Right lobe of liver (tissue), 4 donors: ENCODE measurements around the gene ZNF761.
"Not testable (repeated sequence)": the region's sequence is repeated elsewhere in the genome, so short reads cannot be mapped to it uniquely, and the experiment has no call there.

Experiments used
- POLR2A ChIP-seq: fragments of 450-650 bp; IDR thresholded peaks from one replicate; pipeline ENCODE4 v1.6.1; 2017; ENCODE audit warnings: antibody characterized with exemption, mild to moderate bottlenecking
- TF ChIP-seq, protein P1 (sequence below), 4 donors: fragments of 200-600 bp in 3 of 4; fragments of 450-650 bp in 1 of 4; IDR thresholded peaks; one replicate each; pipeline versions ENCODE4 v1.5.1 to v1.8.0; 2016 to 2022; ENCODE audit warnings: antibody characterized with exemption in 4 of 4, mild to moderate bottlenecking in 2 of 4
- donor health status: DM: no; HTN: no; CAD: no.
- donor health status: DM: no; HTN: no; CAD: no.
- donor health status: DM: no; HTN: yes; CAD: no.

DNA sequence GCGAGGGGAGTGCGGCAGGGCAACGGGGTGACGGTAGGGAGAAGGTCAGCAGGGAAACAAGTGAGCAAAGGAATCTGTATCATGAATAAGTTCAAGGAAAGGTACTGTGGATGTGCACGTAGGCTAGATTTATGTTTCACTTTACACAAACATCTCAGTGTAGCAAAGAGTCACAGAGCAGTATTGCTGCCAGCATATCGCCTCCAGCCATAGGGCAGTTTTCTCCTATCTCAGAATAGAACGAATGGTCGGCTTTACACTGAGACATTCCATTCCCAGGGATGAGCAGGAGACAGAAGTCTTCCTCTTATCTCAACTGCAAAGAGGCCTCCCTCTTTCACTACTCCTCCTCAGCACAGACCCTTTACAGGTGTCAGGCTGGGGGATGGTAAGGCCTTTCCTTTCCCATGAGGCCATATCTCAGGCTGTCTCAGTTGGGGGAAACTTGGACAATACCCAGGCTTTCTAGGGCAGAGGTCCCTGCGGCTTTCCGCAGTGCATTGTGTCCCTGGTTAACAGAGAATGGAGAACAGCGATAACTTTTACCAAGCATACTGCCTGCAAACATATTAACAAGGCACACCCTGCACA, 28.4 kb downstream of the ZNF761 start:
- TF ChIP-seq, protein P1, sequence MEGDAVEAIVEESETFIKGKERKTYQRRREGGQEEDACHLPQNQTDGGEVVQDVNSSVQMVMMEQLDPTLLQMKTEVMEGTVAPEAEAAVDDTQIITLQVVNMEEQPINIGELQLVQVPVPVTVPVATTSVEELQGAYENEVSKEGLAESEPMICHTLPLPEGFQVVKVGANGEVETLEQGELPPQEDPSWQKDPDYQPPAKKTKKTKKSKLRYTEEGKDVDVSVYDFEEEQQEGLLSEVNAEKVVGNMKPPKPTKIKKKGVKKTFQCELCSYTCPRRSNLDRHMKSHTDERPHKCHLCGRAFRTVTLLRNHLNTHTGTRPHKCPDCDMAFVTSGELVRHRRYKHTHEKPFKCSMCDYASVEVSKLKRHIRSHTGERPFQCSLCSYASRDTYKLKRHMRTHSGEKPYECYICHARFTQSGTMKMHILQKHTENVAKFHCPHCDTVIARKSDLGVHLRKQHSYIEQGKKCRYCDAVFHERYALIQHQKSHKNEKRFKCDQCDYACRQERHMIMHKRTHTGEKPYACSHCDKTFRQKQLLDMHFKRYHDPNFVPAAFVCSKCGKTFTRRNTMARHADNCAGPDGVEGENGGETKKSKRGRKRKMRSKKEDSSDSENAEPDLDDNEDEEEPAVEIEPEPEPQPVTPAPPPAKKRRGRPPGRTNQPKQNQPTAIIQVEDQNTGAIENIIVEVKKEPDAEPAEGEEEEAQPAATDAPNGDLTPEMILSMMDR (IDR thresholded peaks at IDR 0.05): not testable (repeated sequence)
- not testable (repeated sequence) for TF ChIP-seq POLR2A
